Nephron (organoid): ENCODE results near the gene CCNT1.

Source experiments
- H3K27ac Mint-ChIP-seq, 3 experiments: 2 replicates each; pipeline ENCODE4 v1.8.0; 2020; ENCODE audit warnings: mixed read lengths in 3 of 3, mild to moderate bottlenecking in 2 of 3, moderate library complexity in 1 of 3
- H3K27me3 Mint-ChIP-seq: 2 replicates; pipeline ENCODE4 v1.8.0; 2021; ENCODE audit warnings: low read depth, mild to moderate bottlenecking, moderate library complexity, mixed read lengths
- H3K36me3 Mint-ChIP-seq: 2 replicates; pipeline ENCODE4 v1.8.0; 2020; ENCODE audit warnings: low read depth, mixed read lengths
- H3K4me1 Mint-ChIP-seq: 2 replicates; pipeline ENCODE4 v1.8.0; 2020; ENCODE audit warnings: mixed read lengths
- H3K4me3 Mint-ChIP-seq, 3 experiments: 2 replicates each; pipeline ENCODE4 v1.8.0; 2020; ENCODE audit warnings: mild to moderate bottlenecking in 3 of 3, mixed read lengths in 3 of 3, moderate library complexity in 2 of 3
- H3K9me3 Mint-ChIP-seq: 2 replicates; pipeline ENCODE4 v1.8.0; 2020; ENCODE audit warnings: mixed read lengths
- CTCF ChIP-seq, 3 experiments: fragments of 200-600 bp; sonication (generic); IDR thresholded peaks; one replicate each; pipeline ENCODE4 v1.5.0; 2021; ENCODE audit warnings: antibody characterized with exemption in 3 of 3; ENCODE audit not compliant: unreplicated experiment in 3 of 3

Gene CCNT1

GRCh38 chr12:48716493-48717251 lies at the start of gene CCNT1:
CCNT1 (minus strand) TSS chr12:48716707; CDS start chr12:48716675, 32 bp downstream.
- TF ChIP-seq CTCF (IDR thresholded peaks at IDR 0.05; ENCODE audit: unreplicated experiment in 3 of 3) = peak in 1 of 3 experiments; percentile 9
- H3K27ac Mint-ChIP-seq = peak within 1 kb of the TSS; percentile 92 to 98 (median 98)

GRCh38 chr12:48765753-48766162 lies 49.3 kb upstream of the CCNT1 start:
- Mint-ChIP-seq H3K36me3 (peaks cover 45% of the 10 kb centered on the region), H3K4me3 (no peak overlapping the region), H3K9me3 (no peaks in the 10 kb centered on the region), H3K27me3 (no peaks in the 10 kb centered on the region), H3K4me1 (peaks cover 7% of the 10 kb centered on the region), H3K27ac (peak overlapping the region; percentile 15 to 62 (median 28))
- TF ChIP-seq CTCF (IDR thresholded peaks at IDR 0.05; ENCODE audit: unreplicated experiment in 3 of 3) = no peak

More at GRCh38 chr12:48716493-48717251, at the start of gene CCNT1:
- no peaks in the 10 kb centered on the region for H3K27me3 Mint-ChIP-seq
- peaks cover 11% of the 10 kb centered on the region for H3K9me3 Mint-ChIP-seq
- H3K4me1 Mint-ChIP-seq = peaks cover 26% of the 10 kb centered on the region
- H3K4me3 Mint-ChIP-seq = peak within 1 kb of the TSS; percentile 88 to 97 (median 90)
- peaks cover 23% of the 10 kb centered on the region for H3K36me3 Mint-ChIP-seq

- Mint-ChIP-seq H3K4me3 (no peak overlapping the region), H3K36me3 (peaks cover 36% of the 10 kb centered on the region), H3K9me3 (no peaks in the 10 kb centered on the region), H3K4me1 (peaks cover 7% of the 10 kb centered on the region), H3K27me3 (peaks cover 6% of the 10 kb centered on the region), H3K27ac (peak overlapping the region in 1 of 3 experiments; percentile 4)
- TF ChIP-seq CTCF (IDR thresholded peaks at IDR 0.05; ENCODE audit: unreplicated experiment in 3 of 3) = no peak
Observed at GRCh38 chr12:48764521-48764920, 48.0 kb upstream of the CCNT1 start.

- H3K4me3 Mint-ChIP-seq = no peak overlapping the region
- H3K4me1 Mint-ChIP-seq = no peaks in the 10 kb centered on the region
- no peaks in the 10 kb centered on the region for H3K36me3 Mint-ChIP-seq
- H3K27ac Mint-ChIP-seq = no peak overlapping the region
- no peak for TF ChIP-seq CTCF (IDR thresholded peaks at IDR 0.05; ENCODE audit: unreplicated experiment in 3 of 3)
- H3K27me3 Mint-ChIP-seq = peaks cover 7% of the 10 kb centered on the region
- H3K9me3 Mint-ChIP-seq = no peaks in the 10 kb centered on the region
Observed at GRCh38 chr12:48758737-48759136, 42.2 kb upstream of the CCNT1 start.

GRCh38 chr12:48758186-48758585 lies 41.7 kb upstream of the CCNT1 start:
- peaks cover 7% of the 10 kb centered on the region for H3K27me3 Mint-ChIP-seq
- no peak overlapping the region for H3K4me3 Mint-ChIP-seq
- no peaks in the 10 kb centered on the region for H3K36me3 Mint-ChIP-seq
- H3K4me1 Mint-ChIP-seq = no peaks in the 10 kb centered on the region
- TF ChIP-seq CTCF (IDR thresholded peaks at IDR 0.05; ENCODE audit: unreplicated experiment in 3 of 3) = no peak
- H3K27ac Mint-ChIP-seq = no peak overlapping the region
- no peaks in the 10 kb centered on the region for H3K9me3 Mint-ChIP-seq
